SK-N-SH (cell line): Measurements from ENCODE around the gene CLIC1. TPM values are rescaled to one million over a fixed set of nuclear protein-coding genes. Genes with fewer than 3 reads are reported as not detected.

Experiments
- CTCF ChIA-PET: fragments of 300-600, 350-600 bp; formaldehyde crosslinking; extraction: SDS; loops from one replicate; lab custom pipeline; 2021; lab: Yijun Ruan, JAX
- POLR2A ChIA-PET: fragments of 350-600 bp; sonication (Branson Sonifier 250); formaldehyde crosslinking; extraction: SDS; loops from one replicate; lab custom pipeline; 2020; ENCODE audit warnings: antibody characterized with exemption, inconsistent platforms; lab: Yijun Ruan, JAX
- DNase-seq: peaks from one replicate; pipeline ENCODE4 v3.0.0; 2012
- H2AFZ ChIP-seq: fragments of 200-600 bp; sonication (generic); 2 replicates; pipeline ENCODE4 v1.8.1; 2016; ENCODE audit warnings: antibody characterized with exemption, mild to moderate bottlenecking, low read depth
- H3F3A ChIP-seq: fragments of 200-600 bp; sonication (generic); replicated peaks from 2 replicates; pipeline ENCODE3; 2016; ENCODE audit warnings: antibody characterized with exemption, mild to moderate bottlenecking; ENCODE audit not compliant: insufficient read depth
- H3K27ac ChIP-seq, 2 experiments: fragments of 200-500 bp in 1 of 2; fragments of 200-600 bp in 1 of 2; sonication (Bioruptor generic) in 1 of 2; sonication (generic), shearing (Covaris generic) in 1 of 2; 2 replicates each; pipeline versions ENCODE4 v1.5.1 to v1.6.1; 2014 to 2016; ENCODE audit warnings: low read depth in 2 of 2, inconsistent platforms in 1 of 2, low read length in 1 of 2, mild to moderate bottlenecking in 1 of 2, mixed read lengths in 1 of 2
- H3K27me3 ChIP-seq: fragments of 200-600 bp; sonication (generic), shearing (Covaris generic); 2 replicates; pipeline ENCODE4 v1.6.1; 2016; ENCODE audit warnings: mixed run types; ENCODE audit not compliant: insufficient read depth
- H3K36me3 ChIP-seq, 2 experiments: fragments of 200-500 bp in 1 of 2; fragments of 200-600 bp in 1 of 2; sonication (Bioruptor generic) in 1 of 2; sonication (generic) in 1 of 2; replicated peaks in 1 of 2; 2 replicates each; pipeline versions ENCODE3 to v1.5.1; 2014 to 2016; ENCODE audit warnings: low read length in 1 of 2, mild to moderate bottlenecking in 1 of 2; ENCODE audit not compliant: insufficient read depth in 2 of 2, control insufficient read depth in 1 of 2
- H3K4me1 ChIP-seq, 2 experiments: fragments of 200-500 bp in 1 of 2; fragments of 200-600 bp in 1 of 2; sonication (Bioruptor generic) in 1 of 2; sonication (generic), shearing (Covaris generic) in 1 of 2; 2 replicates each; pipeline versions ENCODE4 v1.5.1 to v1.6.1; 2014 to 2016; ENCODE audit warnings: low read depth in 1 of 2, low read length in 1 of 2, mixed run types in 1 of 2; ENCODE audit not compliant: insufficient read depth in 2 of 2, control insufficient read depth in 1 of 2
- H3K4me2 ChIP-seq: fragments of 200-600 bp; sonication (generic), shearing (Covaris generic); 2 replicates; pipeline ENCODE4 v1.6.1; 2017; ENCODE audit warnings: mixed run types
- H3K4me3 ChIP-seq, 2 experiments: fragments of 200-500 bp in 1 of 2; fragments of 200-600 bp in 1 of 2; sonication (Bioruptor generic) in 1 of 2; sonication (generic), shearing (Covaris generic) in 1 of 2; 2 replicates each; pipeline versions ENCODE4 v1.5.1 to v1.8.1; 2014 to 2016; ENCODE audit warnings: low read depth in 2 of 2, inconsistent platforms in 1 of 2, low read length in 1 of 2, mild to moderate bottlenecking in 1 of 2, mixed read lengths in 1 of 2, moderate library complexity in 1 of 2
- H3K79me2 ChIP-seq: fragments of 200-600 bp; sonication (generic); 2 replicates; pipeline ENCODE4 v1.8.1; 2017; ENCODE audit warnings: mild to moderate bottlenecking; ENCODE audit not compliant: insufficient read depth
- H3K9ac ChIP-seq: fragments of 200-600 bp; sonication (generic); 2 replicates; pipeline ENCODE4 v1.6.1; 2017; ENCODE audit warnings: mixed run types
- H3K9me2 ChIP-seq: fragments of 200-600 bp; sonication (generic); 2 replicates; pipeline ENCODE4 v1.6.1; 2017; ENCODE audit warnings: mixed run types
- H3K9me3 ChIP-seq: fragments of 200-600 bp; sonication (generic); 2 replicates; pipeline ENCODE4 v1.6.1; 2017; ENCODE audit warnings: mixed run types, mild to moderate bottlenecking, moderate library complexity
- H4K20me1 ChIP-seq: fragments of 200-600 bp; sonication (generic); 2 replicates; pipeline ENCODE4 v1.6.1; 2017; ENCODE audit warnings: mild to moderate bottlenecking, mixed run types; ENCODE audit not compliant: insufficient read depth
- CHD2 ChIP-seq: fragments of 150-350 bp; IDR thresholded peaks from 2 replicates; pipeline ENCODE4 v1.6.1; 2018; ENCODE audit warnings: low read length; ENCODE audit not compliant: partially characterized antibody
- EP300 ChIP-seq, 2 experiments: IDR thresholded peaks; 2 replicates each; pipeline versions ENCODE4 v1.4.0 to v1.6.1; 2012; ENCODE audit warnings: borderline replicate concordance in 1 of 2, low read depth in 1 of 2, low read length in 1 of 2
- FOSL2 ChIP-seq: IDR thresholded peaks from 2 replicates; pipeline ENCODE4 v1.4.0; 2012; ENCODE audit warnings: low read depth, mild to moderate bottlenecking, moderate library complexity, borderline replicate concordance
- FOXJ3 ChIP-seq: sonication (generic); formaldehyde crosslinking; IDR thresholded peaks from 2 replicates; pipeline ENCODE4 v1.5.1; 2020; ENCODE audit warnings: mild to moderate bottlenecking, missing genetic modification reagents
- FOXM1 ChIP-seq: IDR thresholded peaks from 2 replicates; pipeline ENCODE4 v1.4.0; 2012; ENCODE audit warnings: low read depth, mild to moderate bottlenecking
- GATA2 ChIP-seq: sonication (generic); formaldehyde crosslinking; IDR thresholded peaks from 2 replicates; pipeline ENCODE4 v1.5.0; 2020; ENCODE audit warnings: mild to moderate bottlenecking, missing genetic modification reagents
- IRF3 ChIP-seq: fragments of 150-350 bp; IDR thresholded peaks from 2 replicates; pipeline ENCODE4 v1.6.1; 2016; ENCODE audit warnings: mild to moderate bottlenecking, low read depth, low read length
- MAX ChIP-seq: IDR thresholded peaks from 2 replicates; pipeline ENCODE4 v1.4.0; 2012; ENCODE audit warnings: low read depth
- RAD21 ChIP-seq: IDR thresholded peaks from 2 replicates; pipeline ENCODE4 v1.6.1; 2012; ENCODE audit warnings: mild to moderate bottlenecking, low read length
- RCOR1 ChIP-seq: fragments of 150-350 bp; IDR thresholded peaks from 2 replicates; pipeline ENCODE4 v1.6.1; 2017; ENCODE audit warnings: antibody characterized with exemption, low read length
- RFX5 ChIP-seq: IDR thresholded peaks from 2 replicates; pipeline ENCODE4 v1.6.1; 2012; ENCODE audit warnings: mild to moderate bottlenecking, improper control_type of control experiment, low read length
- RXRA ChIP-seq: IDR thresholded peaks from 2 replicates; pipeline ENCODE4 v1.4.0; 2012; ENCODE audit warnings: low read depth, mild to moderate bottlenecking, borderline replicate concordance
- SIN3A ChIP-seq: IDR thresholded peaks from 2 replicates; pipeline ENCODE4 v1.6.1; 2012; ENCODE audit warnings: low read depth, mild to moderate bottlenecking, low read length, moderate library complexity, borderline replicate concordance
- SMC3 ChIP-seq: IDR thresholded peaks from 2 replicates; pipeline ENCODE4 v1.6.1; 2012; ENCODE audit warnings: low read depth, low read length, improper control_type of control experiment
- ZBTB33 ChIP-seq: IDR thresholded peaks from 2 replicates; pipeline ENCODE4 v1.4.0; 2012; ENCODE audit warnings: low read depth, borderline replicate concordance
- WGBS: methylation state at CpG from one replicate; pipeline ENCODE4 v1.1.6; 2017; ENCODE audit warnings: low lambda C conversion rate; 5-methylcytosine and 5-hydroxymethylcytosine counted together
- polyA plus RNA-seq, 3 experiments: library from polyadenylated mRNA; depleted of rRNA; stranded (reverse); fragments of >200 nt; gene quantifications; 2 replicates each; pipeline ENCODE4 v1.2.3, GENCODE V29; 2012
- TF ChIP-seq, protein P1 (sequence below): fragments of 200-600 bp; sonication (generic); IDR thresholded peaks from 2 replicates; pipeline ENCODE4 v1.6.1; 2017; ENCODE audit warnings: antibody characterized with exemption, mild to moderate bottlenecking, moderate library complexity
- TF ChIP-seq, protein P2 (sequence below): IDR thresholded peaks from 2 replicates; pipeline ENCODE4 v1.4.0; 2012; ENCODE audit warnings: low read depth, borderline replicate concordance

The CLIC1 gene
- polyA plus RNA-seq, 1 of the 3 experiments (the other 2 are of a cell fraction): 520 TPM

GRCh38 chr6:31721351-31722020 is 14.8 kb downstream of the CLIC1 start, which contains the start of gene LY6G6C:
TSS of gene LY6G6C (minus strand) at chr6:31721746. CDS start at chr6:31721679, 67 bp downstream.
- H3K36me3 ChIP-seq: peaks cover 2 to 9% of the 10 kb centered on the region in 2 experiments
- H3K9ac ChIP-seq: no peak within 1 kb of the TSS
- no peaks in the 10 kb centered on the region for H3F3A ChIP-seq
- no peak within 1 kb of the TSS for H3K27ac ChIP-seq
- 73% methylated on average over 4 of the region's 4 CpGs for WGBS
- no peak within 1 kb of the TSS for H3K4me3 ChIP-seq
- no peaks in the 10 kb centered on the region for H3K4me1 ChIP-seq
- H3K9me3 ChIP-seq: no peaks in the 10 kb centered on the region
- ChIA-PET CTCF (interaction anchor here (1.0 kb wide), 1 partner anchor 70 kb away, joined by 5 read pairs; no protein-coding TSS in a partner anchor), POLR2A (no interaction called here)
- H3K9me2 ChIP-seq: no peaks in the 10 kb centered on the region
- H4K20me1 ChIP-seq: no peaks in the 10 kb centered on the region
- TF ChIP-seq, protein P1, sequence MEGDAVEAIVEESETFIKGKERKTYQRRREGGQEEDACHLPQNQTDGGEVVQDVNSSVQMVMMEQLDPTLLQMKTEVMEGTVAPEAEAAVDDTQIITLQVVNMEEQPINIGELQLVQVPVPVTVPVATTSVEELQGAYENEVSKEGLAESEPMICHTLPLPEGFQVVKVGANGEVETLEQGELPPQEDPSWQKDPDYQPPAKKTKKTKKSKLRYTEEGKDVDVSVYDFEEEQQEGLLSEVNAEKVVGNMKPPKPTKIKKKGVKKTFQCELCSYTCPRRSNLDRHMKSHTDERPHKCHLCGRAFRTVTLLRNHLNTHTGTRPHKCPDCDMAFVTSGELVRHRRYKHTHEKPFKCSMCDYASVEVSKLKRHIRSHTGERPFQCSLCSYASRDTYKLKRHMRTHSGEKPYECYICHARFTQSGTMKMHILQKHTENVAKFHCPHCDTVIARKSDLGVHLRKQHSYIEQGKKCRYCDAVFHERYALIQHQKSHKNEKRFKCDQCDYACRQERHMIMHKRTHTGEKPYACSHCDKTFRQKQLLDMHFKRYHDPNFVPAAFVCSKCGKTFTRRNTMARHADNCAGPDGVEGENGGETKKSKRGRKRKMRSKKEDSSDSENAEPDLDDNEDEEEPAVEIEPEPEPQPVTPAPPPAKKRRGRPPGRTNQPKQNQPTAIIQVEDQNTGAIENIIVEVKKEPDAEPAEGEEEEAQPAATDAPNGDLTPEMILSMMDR: no peak
- TF ChIP-seq FOXJ3 (CRISPR knock-in tag) (no peak), SIN3A (no peak), FOXM1 (no peak), RAD21 (no peak), SMC3 (no peak), CHD2 (no peak), ZBTB33 (no peak), RXRA (no peak), IRF3 (no peak), FOSL2 (no peak), MAX (no peak), RFX5 (no peak), EP300 (IDR thresholded peaks at IDR 0.05; ENCODE audit: borderline replicate concordance in 1 of 2, low read depth in 1 of 2, low read length in 1 of 2) (no peak), GATA2 (CRISPR knock-in tag) (no peak), RCOR1 (no peak)
- TF ChIP-seq, protein P2, sequence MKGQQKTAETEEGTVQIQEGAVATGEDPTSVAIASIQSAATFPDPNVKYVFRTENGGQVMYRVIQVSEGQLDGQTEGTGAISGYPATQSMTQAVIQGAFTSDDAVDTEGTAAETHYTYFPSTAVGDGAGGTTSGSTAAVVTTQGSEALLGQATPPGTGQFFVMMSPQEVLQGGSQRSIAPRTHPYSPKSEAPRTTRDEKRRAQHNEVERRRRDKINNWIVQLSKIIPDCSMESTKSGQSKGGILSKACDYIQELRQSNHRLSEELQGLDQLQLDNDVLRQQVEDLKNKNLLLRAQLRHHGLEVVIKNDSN: no peak
- H3K79me2 ChIP-seq: no peaks in the 10 kb centered on the region
- DNase-seq: no peak
- H3K27me3 ChIP-seq: no peaks in the 10 kb centered on the region
- H2AFZ ChIP-seq: no peak within 1 kb of the TSS
- H3K4me2 ChIP-seq: no peak within 1 kb of the TSS
